GM10248 (cell line): Measurements from ENCODE around the gene PARD3B.

Source experiments
- CTCF ChIA-PET: fragments of 300-600 bp; sonication (Branson Sonifier 250); formaldehyde crosslinking; extraction: SDS; loops from one replicate; lab custom pipeline; 2021; ENCODE audit warnings: antibody characterized with exemption; lab: Yijun Ruan, JAX
- POLR2A ChIA-PET: fragments of 350-650 bp; sonication (Branson Sonifier 250); formaldehyde crosslinking; extraction: SDS; loops from one replicate; lab custom pipeline; 2020; ENCODE audit warnings: antibody characterized with exemption; lab: Yijun Ruan, JAX
- DNase-seq: peaks from one replicate; pipeline ENCODE4 v3.0.0; 2012; ENCODE audit errors: extremely low spot score
- CTCF ChIP-seq: IDR thresholded peaks from 2 replicates; pipeline ENCODE4 v1.5.1; 2012; ENCODE audit warnings: mild to moderate bottlenecking, low read depth; ENCODE audit errors: extremely low read depth, missing control alignments, control extremely low read depth

PARD3B gene

GRCh38 chr2:205427112-205427511 is 881.8 kb downstream of the PARD3B start:
- no peak for DNase-seq
- no peak for TF ChIP-seq CTCF
- ChIA-PET POLR2A (no interaction called here), CTCF (interaction anchor here (1.0 kb wide), 1 partner anchor 16 kb away, joined by 3 read pairs; no protein-coding TSS in a partner anchor)

- no peak for TF ChIP-seq CTCF
- ChIA-PET CTCF (interaction anchor here (1.0 to 1.2 kb wide), 2 partner anchors 13 to 34 kb away, joined by 3 read pairs; no protein-coding TSS in a partner anchor), POLR2A (no interaction called here)
- DNase-seq, result no peak
These were observed 883.5 kb downstream of the PARD3B start for GRCh38 chr2:205428811-205429210.

- DNase-seq, result no peak
- CTCF ChIA-PET, result interaction anchor here (1.0 kb wide), 1 partner anchor 524 kb away, joined by 3 read pairs; no protein-coding TSS in a partner anchor
- POLR2A ChIA-PET, result no interaction called here
- no peak for TF ChIP-seq CTCF
These were observed 890.7 kb downstream of the PARD3B start for GRCh38 chr2:205435970-205436369.

GRCh38 chr2:205438241-205438640 is 893.0 kb downstream of the PARD3B start:
- ChIA-PET CTCF (no interaction called here), POLR2A (no interaction called here)
- no peak for DNase-seq
- no peak for TF ChIP-seq CTCF

GRCh38 chr2:205439621-205440020 is 894.3 kb downstream of the PARD3B start:
- POLR2A ChIA-PET, result no interaction called here
- CTCF ChIA-PET, result no interaction called here
- no peak for TF ChIP-seq CTCF
- no peak for DNase-seq

GRCh38 chr2:205441524-205441923 is 896.2 kb downstream of the PARD3B start:
- no peak for TF ChIP-seq CTCF

More at GRCh38 chr2:205441524-205441923, 896.2 kb downstream of the PARD3B start:
- DNase-seq, result no peak
- CTCF ChIA-PET, result interaction anchor here (0.9 kb wide), 1 partner anchor 12 kb away, joined by 3 read pairs; no protein-coding TSS in a partner anchor
- POLR2A ChIA-PET, result no interaction called here
